HG02970 (cell line): ENCODE results near the gene KLF16.

ENCODE experiments used
- ATAC-seq: cut with Tn5 transposase; IDR thresholded peaks from one replicate; pipeline ENCODE4 v1.9.1; 2021; ENCODE audit warnings: mild to moderate bottlenecking, moderate library complexity, moderate number of reproducible peaks; ENCODE audit not compliant: unreplicated experiment, low FRiP score

Gene KLF16

GRCh38 chr19:1827566-1828278 is 35.7 kb downstream of the KLF16 start:
- ATAC-seq: no peak

- no peak for ATAC-seq
Observed at GRCh38 chr19:1826557-1827521, 36.5 kb downstream of the KLF16 start.

GRCh38 chr19:1825909-1826556 is 37.3 kb downstream of the KLF16 start:
- ATAC-seq: no peak

- ATAC-seq: no peak
Observed at GRCh38 chr19:1824252-1824622, 39.1 kb downstream of the KLF16 start.

- no peak for ATAC-seq
Observed at GRCh38 chr19:1823539-1824251, 39.7 kb downstream of the KLF16 start.

- ATAC-seq: no peak
Observed at GRCh38 chr19:1823020-1823419, 40.4 kb downstream of the KLF16 start.

GRCh38 chr19:1822210-1822609 is 41.2 kb downstream of the KLF16 start:
- ATAC-seq: no peak

GRCh38 chr19:1819341-1820255 is 43.8 kb downstream of the KLF16 start:
- ATAC-seq: no peak

- ATAC-seq: no peak
Observed at GRCh38 chr19:1818549-1819195, 44.7 kb downstream of the KLF16 start.

GRCh38 chr19:1817553-1818179 is 45.7 kb downstream of the KLF16 start:
- ATAC-seq: no peak

- ATAC-seq: no peak
Observed at GRCh38 chr19:1816530-1817298, 46.7 kb downstream of the KLF16 start.

GRCh38 chr19:1815605-1816529 is 47.5 kb downstream of the KLF16 start:
- ATAC-seq: no peak

GRCh38 chr19:1814833-1815604 is 48.4 kb downstream of the KLF16 start:
- ATAC-seq: no peak

GRCh38 chr19:1814391-1814790 is 49.0 kb downstream of the KLF16 start:
- ATAC-seq: no peak

GRCh38 chr19:1813192-1814182 is 49.9 kb downstream of the KLF16 start:
- no peak for ATAC-seq
